HepG2 (cell line): ENCODE results near the gene CCDC50. TPM values are rescaled to one million over a fixed set of nuclear protein-coding genes. Genes with fewer than 3 reads are reported as not detected.

Source experiments
- ATAC-seq: fragments of 200-7000 bp; cut with Tn5 transposase; 3 replicates; pipeline ENCODE4 v1.9.1; 2020; ENCODE audit warnings: mild to moderate bottlenecking, moderate library complexity
- BruUV-seq: library from RNA; stranded (reverse); fragments of 400-500 nt; replicated peaks from 2 replicates; lab custom pipeline; 2021; lab: Mats Ljungman, UMichigan
- CTCF ChIA-PET: fragments of 300-600 bp; formaldehyde crosslinking; extraction: SDS; loops from one replicate; lab custom pipeline; 2021; ENCODE audit warnings: low total read pairs, inconsistent platforms, low intra/inter-chr PET ratio; lab: Yijun Ruan, JAX
- POLR2A ChIA-PET: fragments of 350-600 bp; sonication (Branson Sonifier 250); formaldehyde crosslinking; loops from one replicate; lab custom pipeline; 2020; ENCODE audit warnings: antibody characterized with exemption, inconsistent platforms; lab: Yijun Ruan, JAX
- DNase-seq: peaks from one replicate; pipeline ENCODE4 v3.0.0-alpha.2; 2015; ENCODE audit warnings: low spot score
- FAIRE-seq: peaks from 3 replicates; lab custom pipeline; 2011; peaks lifted over from hg19 to GRCh38; lab: Jason Lieb, UNC
- H2AFZ ChIP-seq: one replicate; pipeline ENCODE4 v1.6.1; 2011; ENCODE audit warnings: low read length, inconsistent platforms
- H3K27ac ChIP-seq: fragments of 300-600 bp; 3 replicates; pipeline ENCODE4 v1.8.0; 2011; ENCODE audit warnings: mixed run types, mild to moderate bottlenecking, mixed read lengths, low read length, inconsistent platforms; ENCODE audit not compliant: insufficient read depth; ENCODE audit errors: extremely low read length
- H3K27me3 ChIP-seq, 2 experiments: fragments of 200-600 bp in 1 of 2; 2 replicates in 1 of 2; 3 replicates in 1 of 2; pipeline versions ENCODE4 v1.6.0 to v1.8.0; 2011; ENCODE audit warnings: low read length in 2 of 2, mild to moderate bottlenecking in 2 of 2, moderate library complexity in 2 of 2, inconsistent platforms in 1 of 2; ENCODE audit not compliant: insufficient read depth in 2 of 2, control insufficient read depth in 1 of 2
- H3K36me3 ChIP-seq, 2 experiments: fragments of 200-600 bp in 1 of 2; replicated peaks in 1 of 2; 2 replicates in 1 of 2; 3 replicates in 1 of 2; pipeline versions ENCODE4 v1.5.1 to v1.8.0; 2011; ENCODE audit warnings: low read length in 2 of 2, inconsistent platforms in 1 of 2; ENCODE audit not compliant: insufficient read depth in 2 of 2, control insufficient read depth in 1 of 2
- H3K4me1 ChIP-seq: 2 replicates; pipeline ENCODE4 v1.5.1; 2012; ENCODE audit warnings: low read length, inconsistent platforms; ENCODE audit not compliant: insufficient read depth
- H3K4me2 ChIP-seq: 2 replicates; pipeline ENCODE4 v1.6.0; 2011; ENCODE audit warnings: low read depth, low read length, inconsistent platforms
- H3K4me3 ChIP-seq, 3 experiments: fragments of 200-600 bp in 1 of 3; sonication (generic), shearing (Covaris generic) in 1 of 3; replicated peaks in 1 of 3; 2 replicates each; pipeline ENCODE4 v1.5.1; 2011 to 2016; ENCODE audit warnings: low read length in 3 of 3, inconsistent platforms in 2 of 3, low read depth in 2 of 3, mild to moderate bottlenecking in 2 of 3, control low read depth in 1 of 3, mixed read lengths in 1 of 3; ENCODE audit not compliant: insufficient read depth in 1 of 3
- H3K79me2 ChIP-seq: one replicate; pipeline ENCODE4 v1.6.1; 2011; ENCODE audit warnings: low read length, inconsistent platforms; ENCODE audit not compliant: insufficient read depth
- H3K9ac ChIP-seq: 2 replicates; pipeline ENCODE4 v1.6.0; 2011; ENCODE audit warnings: mild to moderate bottlenecking, low read depth, low read length, inconsistent platforms; ENCODE audit not compliant: insufficient read depth
- H3K9me3 ChIP-seq: 2 replicates; pipeline ENCODE4 v1.5.1; 2012; ENCODE audit warnings: mild to moderate bottlenecking, low read length
- H4K20me1 ChIP-seq: 2 replicates; pipeline ENCODE4 v1.6.0; 2011; ENCODE audit warnings: inconsistent platforms, mild to moderate bottlenecking, low read length, moderate library complexity; ENCODE audit not compliant: insufficient read depth
- CBX1 ChIP-seq: IDR thresholded peaks from one replicate; pipeline ENCODE4 v1.6.1; 2016; ENCODE audit warnings: antibody characterized with exemption, low read depth
- SALL1 ChIP-seq: sonication (generic); formaldehyde crosslinking; IDR thresholded peaks from 2 replicates; pipeline ENCODE4 v1.8.0; 2022; ENCODE audit warnings: mild to moderate bottlenecking, missing genetic modification reagents
- ZFP62 ChIP-seq: sonication (generic); formaldehyde crosslinking; IDR thresholded peaks from 2 replicates; pipeline ENCODE4 v1.4.0; 2020; ENCODE audit warnings: missing genetic modification reagents
- ZNF224 ChIP-seq: sonication (generic); formaldehyde crosslinking; IDR thresholded peaks from 2 replicates; pipeline ENCODE4 v1.5.0; 2020; ENCODE audit warnings: mild to moderate bottlenecking, missing genetic modification reagents
- ZNF331 ChIP-seq: sonication (generic); formaldehyde crosslinking; IDR thresholded peaks from 2 replicates; pipeline ENCODE4 v1.4.0; 2020; ENCODE audit warnings: missing genetic modification reagents
- ZNF781 ChIP-seq: sonication (generic); formaldehyde crosslinking; IDR thresholded peaks from 2 replicates; pipeline ENCODE4 v1.5.1; 2020; ENCODE audit warnings: borderline replicate concordance, mild to moderate bottlenecking, missing genetic modification reagents; ENCODE audit errors: not compliant biosample characterization
- WGBS: methylation state at CpG from one replicate; pipeline ENCODE4 v1.1.6; 2017; ENCODE audit warnings: low lambda C conversion rate; 5-methylcytosine and 5-hydroxymethylcytosine counted together
- in situ Hi-C: cut with HindIII; loops from 2 replicates; pipeline ENCODE4 v1.10.0; 2017; ENCODE audit warnings: low pct_unique_long_range_greater_than_20kb; ENCODE audit not compliant: extremely low pct_ligation_motif_present
- intact Hi-C: fragments of 100-400 bp; cut with micrococcal nuclease; formaldehyde crosslinking; loops from one replicate; pipeline ENCODE4 v1.10.0; 2022; ENCODE audit not compliant: unreplicated experiment
- polyA plus RNA-seq, 8 experiments: library from polyadenylated mRNA; depleted of rRNA in 3 of 8; stranded (reverse) in 7 of 8; unstranded in 1 of 8; fragments of >200 nt; fragmentation: Illumina TruSeq in 4 of 8; extraction: Trizol in 4 of 8; gene quantifications; 2 replicates each; pipeline versions ENCODE4 v1.2.1 to v1.2.3, GENCODE V29; 2011 to 2016; ENCODE audit warnings: low read depth in 4 of 8, missing spikeins in 1 of 8, mixed read lengths in 1 of 8; ENCODE audit not compliant: insufficient read depth in 1 of 8
- total RNA-seq, 5 experiments: library from RNA; depleted of rRNA; stranded (reverse); fragments of >200 nt; fragmentation: Illumina TruSeq; extraction: Trizol; gene quantifications; 2 replicates each; pipeline ENCODE4 v1.2.3, GENCODE V29; 2016; ENCODE audit warnings: low read depth in 1 of 5
- TF ChIP-seq, protein P1 (sequence below): sonication (generic); formaldehyde crosslinking; IDR thresholded peaks from 2 replicates; pipeline ENCODE4 v1.4.0; 2020; ENCODE audit warnings: missing genetic modification reagents
- TF ChIP-seq, protein P2 (sequence below): sonication (generic); formaldehyde crosslinking; IDR thresholded peaks from 2 replicates; pipeline ENCODE4 v1.8.0; 2022; ENCODE audit warnings: missing genetic modification reagents, mild to moderate bottlenecking, borderline replicate concordance

CCDC50 gene
- total and polyA plus RNA-seq, 2 of the 13 experiments (the other 11 are each of a cell fraction or from before 2014, with no cell fraction given): 47.6 to 66.4 TPM

GRCh38 chr3:191334346-191334893 is 5.2 kb downstream of the CCDC50 start:
- in situ Hi-C loops (no loop called here), intact Hi-C loops (loop anchor here (5.0 kb wide), 1 partner anchor 48 kb away; no protein-coding TSS in a partner anchor)
- no peak overlapping the region for H3K4me3 ChIP-seq
- peaks cover 83% of the 10 kb centered on the region for H3K4me1 ChIP-seq
- no peak for DNase-seq
- no TSS peak for BruUV-seq
- POLR2A ChIA-PET: no interaction called here
- no peak overlapping the region for H3K9ac ChIP-seq
- H3K79me2 ChIP-seq: peaks cover 99% of the 10 kb centered on the region
- H2AFZ ChIP-seq: no peak overlapping the region
- no peak overlapping the region for H3K4me2 ChIP-seq
- ATAC-seq: no peak
- FAIRE-seq: no peak
- 94% methylated on average over 4 of the region's 4 CpGs for WGBS
- no peaks in the 10 kb centered on the region for H3K36me3 ChIP-seq
- no peaks in the 10 kb centered on the region for H3K9me3 ChIP-seq
- H4K20me1 ChIP-seq: peaks cover 32% of the 10 kb centered on the region
- H3K27me3 ChIP-seq: no peaks in the 10 kb centered on the region
- TF ChIP-seq ZNF781 (no peak), ZFP62 (no peak), SALL1 (CRISPR knock-in tag) (no peak), ZNF224 (CRISPR knock-in tag) (no peak), CBX1 (no peak), ZNF331 (CRISPR knock-in tag) (no peak)
- TF ChIP-seq, protein P1, sequence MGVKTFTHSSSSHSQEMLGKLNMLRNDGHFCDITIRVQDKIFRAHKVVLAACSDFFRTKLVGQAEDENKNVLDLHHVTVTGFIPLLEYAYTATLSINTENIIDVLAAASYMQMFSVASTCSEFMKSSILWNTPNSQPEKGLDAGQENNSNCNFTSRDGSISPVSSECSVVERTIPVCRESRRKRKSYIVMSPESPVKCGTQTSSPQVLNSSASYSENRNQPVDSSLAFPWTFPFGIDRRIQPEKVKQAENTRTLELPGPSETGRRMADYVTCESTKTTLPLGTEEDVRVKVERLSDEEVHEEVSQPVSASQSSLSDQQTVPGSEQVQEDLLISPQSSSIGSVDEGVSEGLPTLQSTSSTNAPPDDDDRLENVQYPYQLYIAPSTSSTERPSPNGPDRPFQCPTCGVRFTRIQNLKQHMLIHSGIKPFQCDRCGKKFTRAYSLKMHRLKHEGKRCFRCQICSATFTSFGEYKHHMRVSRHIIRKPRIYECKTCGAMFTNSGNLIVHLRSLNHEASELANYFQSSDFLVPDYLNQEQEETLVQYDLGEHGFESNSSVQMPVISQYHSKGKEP (CRISPR knock-in tag): no peak
- TF ChIP-seq, protein P2, sequence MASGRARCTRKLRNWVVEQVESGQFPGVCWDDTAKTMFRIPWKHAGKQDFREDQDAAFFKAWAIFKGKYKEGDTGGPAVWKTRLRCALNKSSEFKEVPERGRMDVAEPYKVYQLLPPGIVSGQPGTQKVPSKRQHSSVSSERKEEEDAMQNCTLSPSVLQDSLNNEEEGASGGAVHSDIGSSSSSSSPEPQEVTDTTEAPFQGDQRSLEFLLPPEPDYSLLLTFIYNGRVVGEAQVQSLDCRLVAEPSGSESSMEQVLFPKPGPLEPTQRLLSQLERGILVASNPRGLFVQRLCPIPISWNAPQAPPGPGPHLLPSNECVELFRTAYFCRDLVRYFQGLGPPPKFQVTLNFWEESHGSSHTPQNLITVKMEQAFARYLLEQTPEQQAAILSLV (CRISPR knock-in tag): no peak
- CTCF ChIA-PET: no interaction called here
- no peak overlapping the region for H3K27ac ChIP-seq
